WERI-Rb-1 (cell line): ENCODE data around the gene NFATC2IP.

Source experiments
- DNase-seq: peaks from one replicate; pipeline ENCODE4 v3.0.0-alpha.2; 2020
- H3K27ac ChIP-seq: fragments of 250-450 bp; sonication (Bioruptor Pico); 2 replicates; pipeline ENCODE4 v1.5.1; 2020; ENCODE audit warnings: mild to moderate bottlenecking, moderate library complexity
- H3K27me3 ChIP-seq: fragments of 250-450 bp; sonication (Bioruptor Pico); 2 replicates; pipeline ENCODE4 v1.5.1; 2021; ENCODE audit warnings: mild to moderate bottlenecking, low read depth, moderate library complexity; ENCODE audit not compliant: insufficient read depth, severe bottlenecking
- H3K36me3 ChIP-seq: fragments of 250-450 bp; sonication (Bioruptor Pico); 2 replicates; pipeline ENCODE4 v1.5.1; 2020; ENCODE audit warnings: mild to moderate bottlenecking, moderate library complexity
- H3K4me3 ChIP-seq: 2 replicates; pipeline ENCODE4 v1.5.1; 2011; ENCODE audit warnings: low read depth, mild to moderate bottlenecking, control low read depth, low read length
- H3K9me3 ChIP-seq: fragments of 250-450 bp; sonication (Bioruptor Pico); 2 replicates; pipeline ENCODE4 v1.5.1; 2021; ENCODE audit warnings: mild to moderate bottlenecking, moderate library complexity; ENCODE audit not compliant: severe bottlenecking
- CTCF ChIP-seq: IDR thresholded peaks from 2 replicates; pipeline ENCODE4 v1.5.1; 2011; ENCODE audit warnings: low read depth, mild to moderate bottlenecking, control low read depth, inconsistent platforms, low read length

NFATC2IP gene

GRCh38 chr16:28985211-28986041, 34.7 kb downstream of the NFATC2IP start:
- no peak for TF ChIP-seq CTCF
- no peak overlapping the region for H3K4me3 ChIP-seq
- peaks cover 33% of the 10 kb centered on the region for H3K36me3 ChIP-seq
- no peak for DNase-seq
- no peak overlapping the region for H3K27ac ChIP-seq
- H3K9me3 ChIP-seq = peaks cover 3% of the 10 kb centered on the region
- H3K27me3 ChIP-seq = no peaks in the 10 kb centered on the region

GRCh38 chr16:28986046-28986445, 35.3 kb downstream of the NFATC2IP start:
- H3K27ac ChIP-seq = no peak overlapping the region
- TF ChIP-seq CTCF = no peak
- peaks cover 30% of the 10 kb centered on the region for H3K36me3 ChIP-seq
- H3K4me3 ChIP-seq = no peak overlapping the region
- no peak for DNase-seq
- H3K9me3 ChIP-seq = peaks cover 3% of the 10 kb centered on the region
- no peaks in the 10 kb centered on the region for H3K27me3 ChIP-seq

- Histone ChIP-seq H3K4me3 (no peak overlapping the region), H3K27me3 (no peaks in the 10 kb centered on the region), H3K9me3 (peaks cover 3% of the 10 kb centered on the region), H3K27ac (no peak overlapping the region), H3K36me3 (peaks cover 25% of the 10 kb centered on the region)
- TF ChIP-seq CTCF = no peak
- no peak for DNase-seq
These were observed 35.8 kb downstream of the NFATC2IP start for GRCh38 chr16:28986492-28986891.

- no peaks in the 10 kb centered on the region for H3K9me3 ChIP-seq
- no peak for TF ChIP-seq CTCF
- DNase-seq = no peak
- H3K27me3 ChIP-seq = no peaks in the 10 kb centered on the region
- no peak overlapping the region for H3K4me3 ChIP-seq
- H3K36me3 ChIP-seq = peaks cover 17% of the 10 kb centered on the region
- H3K27ac ChIP-seq = no peak overlapping the region
These were observed 36.6 kb downstream of the NFATC2IP start for GRCh38 chr16:28987170-28987853.

- Histone ChIP-seq H3K36me3 (peaks cover 5% of the 10 kb centered on the region; the same call in 1 of the 2 replicates), H3K27me3 (no peaks in the 10 kb centered on the region), H3K27ac (no peak overlapping the region), H3K4me3 (no peak overlapping the region), H3K9me3 (no peaks in the 10 kb centered on the region)
- no peak for TF ChIP-seq CTCF
- no peak for DNase-seq
These were observed 38.6 kb downstream of the NFATC2IP start for GRCh38 chr16:28989363-28989762.
